WI38 (cell line): ENCODE data around the gene NPR3.

Experiments
- H3K4me3 ChIP-seq: 2 replicates; pipeline ENCODE4 v1.5.1; 2011; ENCODE audit warnings: low read depth, mild to moderate bottlenecking, control low read depth, low read length
- TF ChIP-seq, protein P1 (sequence below): IDR thresholded peaks from 2 replicates; pipeline ENCODE4 v1.5.1; 2012; ENCODE audit warnings: low read depth, mild to moderate bottlenecking, control low read depth, low read length

The NPR3 gene

GRCh38 chr5:32827981-32828380, 116.9 kb downstream of the NPR3 start:
- no peak overlapping the region for H3K4me3 ChIP-seq
- TF ChIP-seq, protein P1, sequence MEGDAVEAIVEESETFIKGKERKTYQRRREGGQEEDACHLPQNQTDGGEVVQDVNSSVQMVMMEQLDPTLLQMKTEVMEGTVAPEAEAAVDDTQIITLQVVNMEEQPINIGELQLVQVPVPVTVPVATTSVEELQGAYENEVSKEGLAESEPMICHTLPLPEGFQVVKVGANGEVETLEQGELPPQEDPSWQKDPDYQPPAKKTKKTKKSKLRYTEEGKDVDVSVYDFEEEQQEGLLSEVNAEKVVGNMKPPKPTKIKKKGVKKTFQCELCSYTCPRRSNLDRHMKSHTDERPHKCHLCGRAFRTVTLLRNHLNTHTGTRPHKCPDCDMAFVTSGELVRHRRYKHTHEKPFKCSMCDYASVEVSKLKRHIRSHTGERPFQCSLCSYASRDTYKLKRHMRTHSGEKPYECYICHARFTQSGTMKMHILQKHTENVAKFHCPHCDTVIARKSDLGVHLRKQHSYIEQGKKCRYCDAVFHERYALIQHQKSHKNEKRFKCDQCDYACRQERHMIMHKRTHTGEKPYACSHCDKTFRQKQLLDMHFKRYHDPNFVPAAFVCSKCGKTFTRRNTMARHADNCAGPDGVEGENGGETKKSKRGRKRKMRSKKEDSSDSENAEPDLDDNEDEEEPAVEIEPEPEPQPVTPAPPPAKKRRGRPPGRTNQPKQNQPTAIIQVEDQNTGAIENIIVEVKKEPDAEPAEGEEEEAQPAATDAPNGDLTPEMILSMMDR, result no peak

- no peak overlapping the region for H3K4me3 ChIP-seq
- TF ChIP-seq, protein P1, result no peak
Observed at GRCh38 chr5:32828492-32828891, 117.4 kb downstream of the NPR3 start.

DNA sequence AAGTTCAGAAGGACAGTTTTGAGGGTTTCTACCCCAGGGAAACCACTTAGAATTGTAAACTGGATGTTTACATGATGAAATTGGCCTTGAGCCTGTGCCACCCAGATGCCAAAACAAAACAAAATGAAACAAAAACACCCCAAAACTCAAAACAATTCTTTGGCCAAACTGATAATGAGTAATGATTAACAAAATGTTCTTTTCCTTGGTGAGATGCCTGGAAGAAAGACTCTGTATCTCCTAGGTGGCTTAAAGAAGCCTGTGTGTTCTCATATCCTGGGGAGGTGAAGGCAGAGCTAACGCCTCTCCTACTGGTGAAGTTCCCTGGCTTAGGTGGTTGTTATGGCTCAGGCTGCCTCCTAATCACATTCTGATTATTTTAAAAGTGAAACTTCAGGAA, 120.5 kb downstream of the NPR3 start:
- TF ChIP-seq, protein P1, result no peak
- H3K4me3 ChIP-seq, result no peak overlapping the region

- TF ChIP-seq, protein P1, result no peak
Observed at GRCh38 chr5:32833127-32833526, 122.0 kb downstream of the NPR3 start.

GRCh38 chr5:32833663-32834062, 122.5 kb downstream of the NPR3 start:
- TF ChIP-seq, protein P1, result no peak
- H3K4me3 ChIP-seq, result no peak overlapping the region

More at GRCh38 chr5:32833127-32833526, 122.0 kb downstream of the NPR3 start:
- no peak overlapping the region for H3K4me3 ChIP-seq

- H3K4me3 ChIP-seq, result no peak overlapping the region
- TF ChIP-seq, protein P1, result no peak
Observed at GRCh38 chr5:32834251-32834650, 123.1 kb downstream of the NPR3 start.

GRCh38 chr5:32836176-32836575, 125.1 kb downstream of the NPR3 start:
- TF ChIP-seq, protein P1, result no peak
- no peak overlapping the region for H3K4me3 ChIP-seq
